ENCODE data around the gene NMRAL1.

The NMRAL1 gene

DNA sequence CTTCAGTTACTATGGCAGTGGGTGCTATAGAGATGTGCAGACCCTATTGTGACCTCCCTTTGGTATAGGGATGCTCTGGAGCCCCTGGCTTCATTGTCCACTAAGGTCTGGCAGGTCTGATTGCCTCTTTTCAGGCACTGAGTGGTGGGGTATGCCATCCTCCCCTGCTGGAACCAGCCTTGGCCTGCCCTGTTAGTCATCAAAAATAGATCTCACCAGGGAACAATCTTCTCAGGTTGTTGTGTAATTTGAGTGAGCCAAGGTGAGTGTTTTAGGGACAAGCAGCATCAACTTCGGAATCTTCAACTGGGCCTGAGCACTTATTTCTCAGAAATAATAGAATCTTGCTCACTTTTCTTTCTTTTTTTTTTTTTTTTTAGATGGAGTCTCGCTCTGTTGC lies 21.3 kb upstream of the NMRAL1 start:
- no peak overlapping the region for H3K4me3 ChIP-seq (ENCODE audit: low read depth, low read length)
- no peak for DNase-seq (ENCODE audit: low read depth, low spot score)
- in situ Hi-C loops (cut with HindIII; ENCODE audit: low sequenced_read_pairs), result no loop called here
- TF ChIP-seq, protein P1, sequence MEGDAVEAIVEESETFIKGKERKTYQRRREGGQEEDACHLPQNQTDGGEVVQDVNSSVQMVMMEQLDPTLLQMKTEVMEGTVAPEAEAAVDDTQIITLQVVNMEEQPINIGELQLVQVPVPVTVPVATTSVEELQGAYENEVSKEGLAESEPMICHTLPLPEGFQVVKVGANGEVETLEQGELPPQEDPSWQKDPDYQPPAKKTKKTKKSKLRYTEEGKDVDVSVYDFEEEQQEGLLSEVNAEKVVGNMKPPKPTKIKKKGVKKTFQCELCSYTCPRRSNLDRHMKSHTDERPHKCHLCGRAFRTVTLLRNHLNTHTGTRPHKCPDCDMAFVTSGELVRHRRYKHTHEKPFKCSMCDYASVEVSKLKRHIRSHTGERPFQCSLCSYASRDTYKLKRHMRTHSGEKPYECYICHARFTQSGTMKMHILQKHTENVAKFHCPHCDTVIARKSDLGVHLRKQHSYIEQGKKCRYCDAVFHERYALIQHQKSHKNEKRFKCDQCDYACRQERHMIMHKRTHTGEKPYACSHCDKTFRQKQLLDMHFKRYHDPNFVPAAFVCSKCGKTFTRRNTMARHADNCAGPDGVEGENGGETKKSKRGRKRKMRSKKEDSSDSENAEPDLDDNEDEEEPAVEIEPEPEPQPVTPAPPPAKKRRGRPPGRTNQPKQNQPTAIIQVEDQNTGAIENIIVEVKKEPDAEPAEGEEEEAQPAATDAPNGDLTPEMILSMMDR (IDR thresholded peaks at IDR 0.05; ENCODE audit: low read depth, low read length), result no peak

DNA sequence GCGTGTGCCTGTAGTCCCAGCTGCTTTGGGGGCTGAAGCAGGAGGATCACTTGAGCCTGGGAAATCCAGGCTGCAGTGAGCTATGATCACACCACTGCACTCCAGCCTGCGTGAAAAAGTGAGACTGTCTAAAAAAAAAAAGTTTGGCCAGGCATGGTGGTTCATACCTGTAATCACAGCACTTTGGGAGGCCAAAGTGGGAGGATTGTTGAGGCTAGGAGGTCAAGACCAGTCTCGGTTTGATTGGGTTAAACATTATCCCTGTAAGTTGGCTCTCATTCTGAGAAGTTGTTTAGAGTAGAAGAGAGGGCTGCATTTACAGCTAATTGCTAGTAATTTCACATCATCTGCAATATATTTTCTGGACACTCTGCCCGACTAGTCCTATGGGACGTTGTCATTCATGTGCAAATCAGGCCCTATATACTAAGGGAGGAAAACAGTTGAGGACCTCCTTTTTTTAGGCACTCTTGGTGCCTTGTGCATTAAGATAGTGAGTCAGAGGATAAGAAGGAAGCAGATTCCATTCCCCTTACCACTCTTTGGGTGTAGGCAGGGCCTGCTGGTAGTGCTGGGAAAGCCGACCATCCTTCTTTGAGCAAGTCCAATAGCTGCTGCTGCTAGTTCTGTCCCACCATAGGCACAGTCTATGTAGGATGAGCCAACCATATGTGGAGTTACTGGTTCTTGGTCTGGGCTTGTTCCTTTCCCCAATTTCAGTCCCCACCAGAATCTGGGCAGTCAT lies 20.5 kb upstream of the NMRAL1 start:
- TF ChIP-seq, protein P1 (IDR thresholded peaks at IDR 0.05; ENCODE audit: low read depth, low read length), result no peak
- no peak overlapping the region for H3K4me3 ChIP-seq (ENCODE audit: low read depth, low read length)
- peak; percentile 72 for DNase-seq (ENCODE audit: low read depth, low spot score)
- in situ Hi-C loops (cut with HindIII; ENCODE audit: low sequenced_read_pairs), result no loop called here

DNA sequence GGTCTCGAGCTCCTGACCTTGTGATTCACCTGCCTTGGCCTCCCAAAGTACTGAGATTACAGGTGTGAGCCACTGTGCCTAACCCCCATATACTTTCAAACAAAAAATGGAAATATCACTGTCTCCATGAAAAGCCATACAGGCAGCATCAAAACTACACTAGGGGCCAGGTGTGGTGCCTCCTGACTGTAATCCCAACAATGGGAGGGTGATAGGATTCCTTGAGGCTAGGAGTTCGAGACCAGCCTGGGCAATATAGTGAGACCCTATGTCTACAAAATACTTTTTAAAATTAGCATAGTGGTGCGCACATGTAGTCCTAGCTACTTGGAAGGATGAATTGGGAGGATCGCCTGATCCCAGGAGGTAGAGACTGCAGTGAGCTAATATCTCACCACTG lies 17.5 kb upstream of the NMRAL1 start:
- DNase-seq (ENCODE audit: low read depth, low spot score), result no peak
- in situ Hi-C loops (cut with HindIII; ENCODE audit: low sequenced_read_pairs), result no loop called here
- TF ChIP-seq, protein P1 (IDR thresholded peaks at IDR 0.05; ENCODE audit: low read depth, low read length), result no peak
- H3K4me3 ChIP-seq (ENCODE audit: low read depth, low read length), result no peak overlapping the region

DNA sequence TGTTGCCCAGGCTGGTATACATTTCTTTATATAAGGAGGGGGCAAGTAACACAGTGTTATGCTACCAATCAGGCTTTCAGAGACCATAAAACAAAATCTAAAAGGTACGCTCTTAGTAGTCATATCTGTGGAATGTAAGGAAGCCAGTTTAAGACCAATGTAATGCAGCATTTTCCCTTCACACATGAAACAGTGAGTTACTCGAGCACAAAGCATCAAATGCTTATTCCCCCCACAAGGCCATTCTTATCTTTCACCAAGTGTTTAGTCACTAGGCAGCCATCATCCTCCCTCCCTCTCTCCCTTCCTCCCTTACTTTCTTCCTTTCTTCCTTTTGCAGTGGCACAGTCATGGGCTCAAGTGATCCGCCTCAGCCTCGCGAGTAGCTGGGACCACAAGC lies 14.6 kb upstream of the NMRAL1 start:
- TF ChIP-seq, protein P1 (IDR thresholded peaks at IDR 0.05; ENCODE audit: low read depth, low read length), result no peak
- H3K4me3 ChIP-seq (ENCODE audit: low read depth, low read length), result no peak overlapping the region
- DNase-seq (ENCODE audit: low read depth, low spot score), result peak; percentile 79
- in situ Hi-C loops (cut with HindIII; ENCODE audit: low sequenced_read_pairs), result no loop called here

DNA sequence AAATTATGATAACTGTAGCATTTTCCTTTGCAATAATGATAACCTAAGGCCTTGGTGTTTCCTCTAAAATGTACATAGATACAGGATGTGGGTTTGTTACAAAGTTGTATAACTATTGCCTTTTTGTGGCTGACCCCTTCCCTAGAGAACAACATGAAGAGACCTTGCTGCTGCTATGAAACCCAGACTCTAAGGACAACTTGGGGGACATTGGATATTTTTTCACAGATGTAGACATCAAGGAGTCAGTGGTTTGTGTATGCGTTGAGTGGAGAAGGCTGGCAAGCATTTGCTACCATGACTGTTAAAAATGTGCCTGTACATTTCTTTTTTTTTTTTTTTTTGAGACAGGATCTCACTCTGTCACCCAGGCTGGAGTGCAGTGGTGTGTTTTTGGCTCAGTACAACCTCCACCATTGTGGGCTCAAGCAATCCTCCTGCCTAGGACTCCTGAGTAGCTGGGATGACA lies 14.1 kb upstream of the NMRAL1 start:
- in situ Hi-C loops (cut with HindIII; ENCODE audit: low sequenced_read_pairs), result no loop called here
- TF ChIP-seq, protein P1 (IDR thresholded peaks at IDR 0.05; ENCODE audit: low read depth, low read length), result no peak
- no peak for DNase-seq (ENCODE audit: low read depth, low spot score)
- H3K4me3 ChIP-seq (ENCODE audit: low read depth, low read length), result no peak overlapping the region

DNA sequence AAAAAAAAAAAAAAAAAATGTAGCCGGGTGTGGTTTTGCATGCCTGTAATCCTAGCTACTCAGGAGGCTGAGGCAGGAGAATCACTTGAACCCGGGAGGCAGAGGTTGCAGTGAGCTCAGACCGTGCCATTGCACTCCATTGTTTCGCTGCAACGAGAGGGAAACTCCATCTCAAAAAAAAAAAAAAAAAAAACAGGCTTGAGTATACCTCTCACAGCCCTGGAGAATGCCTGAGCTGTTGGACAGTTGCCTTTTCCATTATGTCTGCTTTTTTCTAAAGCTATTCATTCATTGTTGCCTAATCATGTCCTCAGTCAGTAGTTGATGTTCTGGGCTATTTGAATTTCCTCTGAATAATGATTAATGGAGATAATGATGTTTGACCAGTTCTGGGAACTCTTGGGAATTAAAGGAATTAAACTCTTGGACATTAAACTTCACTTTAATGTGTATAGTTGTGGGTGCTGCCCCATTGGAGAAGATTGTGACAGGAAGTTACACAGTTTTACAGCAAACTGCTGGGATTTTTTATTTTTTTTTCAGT lies 13.6 kb upstream of the NMRAL1 start:
- TF ChIP-seq, protein P1 (IDR thresholded peaks at IDR 0.05; ENCODE audit: low read depth, low read length), result no peak
- DNase-seq (ENCODE audit: low read depth, low spot score), result peak; percentile 41
- in situ Hi-C loops (cut with HindIII; ENCODE audit: low sequenced_read_pairs), result no loop called here
- H3K4me3 ChIP-seq (ENCODE audit: low read depth, low read length), result no peak overlapping the region
